SK-N-SH treated with all-trans-retinoic acid at 6 μM for 48 hours (cell line): ENCODE results near the gene CDC42SE2.
"Not testable (repeated sequence)": the region's sequence is repeated elsewhere in the genome, so short reads cannot be mapped to it uniquely, and the experiment has no call there.

Source experiments
- ARNTL ChIP-seq: fragments of 450-650 bp; formaldehyde crosslinking; IDR thresholded peaks from 2 replicates; pipeline ENCODE4 v1.5.0; 2020; ENCODE audit warnings: low read depth, mild to moderate bottlenecking, moderate library complexity, borderline replicate concordance
- ZC3H10 ChIP-seq: fragments of 250-450 bp; sonication (Bioruptor Pico); IDR thresholded peaks from 2 replicates; pipeline ENCODE4 v1.5.1; 2021; ENCODE audit warnings: mild to moderate bottlenecking, moderate library complexity
- ZFP30 ChIP-seq: fragments of 450-650 bp; formaldehyde crosslinking; IDR thresholded peaks from 2 replicates; pipeline ENCODE4 v1.5.0; 2022; ENCODE audit warnings: mild to moderate bottlenecking, moderate library complexity
- ZNF70 ChIP-seq: fragments of 450-650 bp; formaldehyde crosslinking; IDR thresholded peaks from 2 replicates; pipeline ENCODE4 v1.5.0; 2020; ENCODE audit warnings: mild to moderate bottlenecking, moderate library complexity
- ZNF8 ChIP-seq: fragments of 450-650 bp; formaldehyde crosslinking; IDR thresholded peaks from 2 replicates; pipeline ENCODE4 v1.5.0; 2020; ENCODE audit warnings: mild to moderate bottlenecking, moderate library complexity
- TF ChIP-seq, protein P1 (sequence below): fragments of 250-450 bp; sonication (Bioruptor Pico); IDR thresholded peaks from 2 replicates; pipeline ENCODE4 v1.8.0; 2020; ENCODE audit warnings: mild to moderate bottlenecking, moderate library complexity, borderline replicate concordance
- TF ChIP-seq, protein P2 (sequence below): fragments of 250-450 bp; sonication (Bioruptor Pico); IDR thresholded peaks from 2 replicates; pipeline ENCODE4 v1.5.0; 2020; ENCODE audit warnings: mild to moderate bottlenecking, moderate library complexity

DNA sequence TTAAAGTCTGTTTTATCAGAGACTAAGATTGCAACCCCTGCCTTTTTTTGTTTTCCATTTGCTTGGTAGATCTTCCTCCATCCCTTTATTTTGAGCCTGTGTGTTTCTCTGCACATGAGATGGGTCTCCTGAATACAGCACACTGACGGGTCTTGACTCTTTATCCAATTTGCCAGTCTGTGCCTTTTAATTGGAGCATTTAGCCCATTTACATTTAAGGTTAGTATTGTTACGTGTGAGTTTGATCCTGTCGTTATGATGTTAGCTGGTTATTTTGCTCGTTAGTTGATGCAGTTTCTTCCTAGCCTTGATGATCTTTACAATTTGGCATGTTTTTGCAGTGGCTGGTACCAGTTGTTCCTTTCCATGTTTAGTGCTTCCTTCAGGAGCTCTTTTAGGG, 71.9 kb downstream of the CDC42SE2 start:
- TF ChIP-seq, protein P1, sequence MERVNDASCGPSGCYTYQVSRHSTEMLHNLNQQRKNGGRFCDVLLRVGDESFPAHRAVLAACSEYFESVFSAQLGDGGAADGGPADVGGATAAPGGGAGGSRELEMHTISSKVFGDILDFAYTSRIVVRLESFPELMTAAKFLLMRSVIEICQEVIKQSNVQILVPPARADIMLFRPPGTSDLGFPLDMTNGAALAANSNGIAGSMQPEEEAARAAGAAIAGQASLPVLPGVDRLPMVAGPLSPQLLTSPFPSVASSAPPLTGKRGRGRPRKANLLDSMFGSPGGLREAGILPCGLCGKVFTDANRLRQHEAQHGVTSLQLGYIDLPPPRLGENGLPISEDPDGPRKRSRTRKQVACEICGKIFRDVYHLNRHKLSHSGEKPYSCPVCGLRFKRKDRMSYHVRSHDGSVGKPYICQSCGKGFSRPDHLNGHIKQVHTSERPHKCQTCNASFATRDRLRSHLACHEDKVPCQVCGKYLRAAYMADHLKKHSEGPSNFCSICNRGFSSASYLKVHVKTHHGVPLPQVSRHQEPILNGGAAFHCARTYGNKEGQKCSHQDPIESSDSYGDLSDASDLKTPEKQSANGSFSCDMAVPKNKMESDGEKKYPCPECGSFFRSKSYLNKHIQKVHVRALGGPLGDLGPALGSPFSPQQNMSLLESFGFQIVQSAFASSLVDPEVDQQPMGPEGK: not testable (repeated sequence)
- not testable (repeated sequence) for TF ChIP-seq ARNTL, ZC3H10, ZNF70, ZFP30, ZNF8 (CRISPR knock-in tag)
- TF ChIP-seq, protein P2, sequence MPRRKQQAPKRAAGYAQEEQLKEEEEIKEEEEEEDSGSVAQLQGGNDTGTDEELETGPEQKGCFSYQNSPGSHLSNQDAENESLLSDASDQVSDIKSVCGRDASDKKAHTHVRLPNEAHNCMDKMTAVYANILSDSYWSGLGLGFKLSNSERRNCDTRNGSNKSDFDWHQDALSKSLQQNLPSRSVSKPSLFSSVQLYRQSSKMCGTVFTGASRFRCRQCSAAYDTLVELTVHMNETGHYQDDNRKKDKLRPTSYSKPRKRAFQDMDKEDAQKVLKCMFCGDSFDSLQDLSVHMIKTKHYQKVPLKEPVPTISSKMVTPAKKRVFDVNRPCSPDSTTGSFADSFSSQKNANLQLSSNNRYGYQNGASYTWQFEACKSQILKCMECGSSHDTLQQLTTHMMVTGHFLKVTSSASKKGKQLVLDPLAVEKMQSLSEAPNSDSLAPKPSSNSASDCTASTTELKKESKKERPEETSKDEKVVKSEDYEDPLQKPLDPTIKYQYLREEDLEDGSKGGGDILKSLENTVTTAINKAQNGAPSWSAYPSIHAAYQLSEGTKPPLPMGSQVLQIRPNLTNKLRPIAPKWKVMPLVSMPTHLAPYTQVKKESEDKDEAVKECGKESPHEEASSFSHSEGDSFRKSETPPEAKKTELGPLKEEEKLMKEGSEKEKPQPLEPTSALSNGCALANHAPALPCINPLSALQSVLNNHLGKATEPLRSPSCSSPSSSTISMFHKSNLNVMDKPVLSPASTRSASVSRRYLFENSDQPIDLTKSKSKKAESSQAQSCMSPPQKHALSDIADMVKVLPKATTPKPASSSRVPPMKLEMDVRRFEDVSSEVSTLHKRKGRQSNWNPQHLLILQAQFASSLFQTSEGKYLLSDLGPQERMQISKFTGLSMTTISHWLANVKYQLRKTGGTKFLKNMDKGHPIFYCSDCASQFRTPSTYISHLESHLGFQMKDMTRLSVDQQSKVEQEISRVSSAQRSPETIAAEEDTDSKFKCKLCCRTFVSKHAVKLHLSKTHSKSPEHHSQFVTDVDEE (CRISPR knock-in tag): not testable (repeated sequence)
